Fibroblast of the aortic adventitia (primary cell): ENCODE measurements around the gene DAP. TPM values are rescaled to one million over a fixed set of nuclear protein-coding genes. Genes with fewer than 3 reads are reported as not detected.

Experiments
- DNase-seq: peaks from one replicate; pipeline ENCODE4 v3.0.0-alpha.2; 2010; ENCODE audit warnings: low read depth
- H3K4me3 ChIP-seq: 2 replicates; pipeline ENCODE4 v1.5.1; 2011; ENCODE audit warnings: low read depth, mild to moderate bottlenecking, control low read depth, low read length, moderate library complexity
- total RNA-seq: library from RNA; depleted of rRNA; stranded (reverse); fragments of >200 nt; gene quantifications from 2 replicates; pipeline ENCODE4 v1.2.3, GENCODE V29; 2012; ENCODE audit warnings: low replicate concordance
- TF ChIP-seq, protein P1 (sequence below): IDR thresholded peaks from 2 replicates; pipeline ENCODE4 v1.5.1; 2011; ENCODE audit warnings: mild to moderate bottlenecking, low read length, control low read depth, inconsistent platforms; ENCODE audit not compliant: insufficient read depth

Gene DAP
- total RNA-seq, 1 donor, result 49.3 TPM

DNA sequence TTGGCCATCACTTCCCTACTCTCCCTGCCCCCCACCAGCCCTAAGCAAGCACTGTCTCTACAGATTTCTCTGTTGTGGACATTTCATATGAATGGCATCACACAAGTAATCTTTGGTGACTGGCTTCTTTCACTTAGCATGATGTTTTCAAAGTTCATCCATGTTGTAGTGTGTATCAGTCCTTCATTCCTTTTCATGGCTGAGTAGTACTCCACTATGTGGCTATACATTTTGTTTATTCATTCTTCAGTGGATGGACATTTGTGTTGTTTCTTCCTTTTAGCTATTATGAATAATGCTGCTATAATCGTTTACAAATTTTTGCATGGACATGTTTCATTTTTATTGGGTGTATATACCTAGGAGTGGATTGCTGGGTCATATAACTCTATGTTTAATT, 84.1 kb downstream of the DAP start:
- DNase-seq, result no peak
- no peak overlapping the region for H3K4me3 ChIP-seq
- TF ChIP-seq, protein P1, sequence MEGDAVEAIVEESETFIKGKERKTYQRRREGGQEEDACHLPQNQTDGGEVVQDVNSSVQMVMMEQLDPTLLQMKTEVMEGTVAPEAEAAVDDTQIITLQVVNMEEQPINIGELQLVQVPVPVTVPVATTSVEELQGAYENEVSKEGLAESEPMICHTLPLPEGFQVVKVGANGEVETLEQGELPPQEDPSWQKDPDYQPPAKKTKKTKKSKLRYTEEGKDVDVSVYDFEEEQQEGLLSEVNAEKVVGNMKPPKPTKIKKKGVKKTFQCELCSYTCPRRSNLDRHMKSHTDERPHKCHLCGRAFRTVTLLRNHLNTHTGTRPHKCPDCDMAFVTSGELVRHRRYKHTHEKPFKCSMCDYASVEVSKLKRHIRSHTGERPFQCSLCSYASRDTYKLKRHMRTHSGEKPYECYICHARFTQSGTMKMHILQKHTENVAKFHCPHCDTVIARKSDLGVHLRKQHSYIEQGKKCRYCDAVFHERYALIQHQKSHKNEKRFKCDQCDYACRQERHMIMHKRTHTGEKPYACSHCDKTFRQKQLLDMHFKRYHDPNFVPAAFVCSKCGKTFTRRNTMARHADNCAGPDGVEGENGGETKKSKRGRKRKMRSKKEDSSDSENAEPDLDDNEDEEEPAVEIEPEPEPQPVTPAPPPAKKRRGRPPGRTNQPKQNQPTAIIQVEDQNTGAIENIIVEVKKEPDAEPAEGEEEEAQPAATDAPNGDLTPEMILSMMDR, result no peak

- H3K4me3 ChIP-seq, result no peak overlapping the region
- TF ChIP-seq, protein P1, result no peak
- no peak for DNase-seq
These were observed 84.8 kb downstream of the DAP start for GRCh38 chr5:10676224-10676623.

GRCh38 chr5:10675177-10675700, 85.8 kb downstream of the DAP start:
- no peak for DNase-seq
- TF ChIP-seq, protein P1, result no peak
- H3K4me3 ChIP-seq, result no peak overlapping the region

DNA sequence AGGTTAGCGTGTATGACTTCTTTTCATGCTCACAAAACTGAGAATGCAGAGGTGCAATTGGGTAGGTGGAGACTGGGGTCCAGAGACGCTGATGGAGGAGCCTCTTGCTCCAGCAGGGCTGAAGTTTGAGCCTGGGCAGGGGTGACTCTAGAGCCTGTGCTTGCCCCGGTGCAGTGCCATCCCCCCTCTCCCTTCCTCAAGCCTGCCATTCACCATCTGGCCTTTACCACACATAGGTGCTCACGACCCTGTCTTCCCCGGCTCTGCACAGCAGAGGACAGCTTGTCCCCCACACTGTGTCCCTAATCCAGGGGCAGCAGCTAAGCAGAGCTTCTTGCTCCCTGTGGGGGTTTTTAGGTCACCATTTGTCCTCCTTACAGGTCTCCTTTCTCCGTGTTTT, 86.5 kb downstream of the DAP start:
- TF ChIP-seq, protein P1, result no peak
- H3K4me3 ChIP-seq, result no peak overlapping the region
- DNase-seq, result no peak

DNA sequence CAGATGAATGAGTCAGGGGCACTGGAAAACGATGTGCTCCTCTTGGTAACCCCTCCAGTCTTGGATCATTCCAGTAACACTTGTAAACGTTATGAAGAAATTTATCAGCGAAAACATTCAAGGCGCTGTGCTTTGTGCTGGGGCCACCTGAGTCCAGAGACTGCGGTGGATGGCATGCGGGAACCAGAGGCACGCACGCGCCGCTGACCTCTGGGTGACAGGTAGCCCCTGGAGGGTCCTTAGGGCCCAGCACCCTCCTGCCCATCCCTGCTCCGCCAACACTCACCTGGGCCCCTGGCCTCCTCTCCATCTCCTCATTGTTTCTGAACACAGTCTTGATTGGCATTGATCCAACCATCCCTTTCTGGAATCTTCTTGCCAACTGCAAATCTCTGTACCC, 86.9 kb downstream of the DAP start:
- TF ChIP-seq, protein P1, result no peak
- DNase-seq, result no peak
- no peak overlapping the region for H3K4me3 ChIP-seq

GRCh38 chr5:10673407-10673806, 87.6 kb downstream of the DAP start:
- no peak for DNase-seq
- H3K4me3 ChIP-seq, result no peak overlapping the region
- TF ChIP-seq, protein P1, result no peak

- no peak for DNase-seq
- H3K4me3 ChIP-seq, result no peak overlapping the region
- TF ChIP-seq, protein P1, result no peak
These were observed 88.0 kb downstream of the DAP start for GRCh38 chr5:10673017-10673389.
